Nucleus accumbens (tissue), 56 donors: ENCODE results near the gene LRRC23.

Source experiments
- DNase-seq, 56 donors: peaks; one replicate each; lab custom pipeline; 2025; lab: John Stamatoyannopoulos, UW

LRRC23 gene

DNA sequence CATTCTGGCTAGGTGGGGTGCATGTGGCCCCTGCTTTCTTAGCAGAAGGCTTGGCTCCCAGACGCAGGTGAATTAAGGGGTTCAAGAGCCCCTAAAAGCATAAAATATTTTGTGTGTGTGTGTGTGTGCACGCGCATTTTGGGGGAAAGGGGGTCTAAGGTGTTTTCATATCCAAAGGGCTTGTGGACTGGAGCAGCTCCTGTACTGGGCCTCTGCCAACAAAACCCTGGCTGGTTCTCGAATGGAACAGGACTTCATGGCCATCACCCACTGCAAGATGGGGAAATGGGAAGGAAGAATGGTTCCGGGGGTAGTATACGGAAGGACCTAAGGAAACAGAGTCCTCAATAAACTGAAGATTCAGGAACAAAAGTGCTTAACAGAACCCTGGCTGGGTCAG is 19.2 kb downstream of the LRRC23 start:
- DNase-seq = peak in 1 of 56 donors; percentile 45

DNA sequence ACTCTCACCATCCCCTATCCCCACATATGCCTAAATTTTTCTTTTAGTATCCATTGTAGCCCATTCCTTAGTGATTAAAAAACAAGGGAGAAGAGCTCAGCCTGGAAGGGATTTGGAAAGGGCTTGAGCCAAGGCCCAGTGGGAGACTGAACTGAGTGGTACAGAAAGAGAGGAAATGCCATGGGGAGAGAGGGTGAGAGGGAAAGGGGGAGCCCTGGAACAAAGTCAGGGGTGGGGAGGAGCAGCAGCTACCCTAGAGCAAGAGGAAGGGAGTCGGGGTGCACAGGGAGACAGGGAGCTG is 20.6 kb downstream of the LRRC23 start:
- DNase-seq = peak in 5 of 56 donors; percentile 35 to 56 (median 41)

- DNase-seq = peak in 49 of 56 donors; percentile 25 to 81 (median 54)
Observed at GRCh38 chr12:6925540-6926279, 21.1 kb downstream of the LRRC23 start.

- peak in 54 of 56 donors; percentile 21 to 91 (median 77) for DNase-seq
Observed at GRCh38 chr12:6927379-6928021, 22.9 kb downstream of the LRRC23 start, which contains the start of gene ATN1. TSS of gene ATN1 (plus strand) at chr12:6927959. CDS start at chr12:6934002, 6,043 bp downstream.

GRCh38 chr12:6928022-6928702 is 23.5 kb downstream of the LRRC23 start:
- peak in 12 of 56 donors; percentile 16 to 64 (median 43) for DNase-seq

DNA sequence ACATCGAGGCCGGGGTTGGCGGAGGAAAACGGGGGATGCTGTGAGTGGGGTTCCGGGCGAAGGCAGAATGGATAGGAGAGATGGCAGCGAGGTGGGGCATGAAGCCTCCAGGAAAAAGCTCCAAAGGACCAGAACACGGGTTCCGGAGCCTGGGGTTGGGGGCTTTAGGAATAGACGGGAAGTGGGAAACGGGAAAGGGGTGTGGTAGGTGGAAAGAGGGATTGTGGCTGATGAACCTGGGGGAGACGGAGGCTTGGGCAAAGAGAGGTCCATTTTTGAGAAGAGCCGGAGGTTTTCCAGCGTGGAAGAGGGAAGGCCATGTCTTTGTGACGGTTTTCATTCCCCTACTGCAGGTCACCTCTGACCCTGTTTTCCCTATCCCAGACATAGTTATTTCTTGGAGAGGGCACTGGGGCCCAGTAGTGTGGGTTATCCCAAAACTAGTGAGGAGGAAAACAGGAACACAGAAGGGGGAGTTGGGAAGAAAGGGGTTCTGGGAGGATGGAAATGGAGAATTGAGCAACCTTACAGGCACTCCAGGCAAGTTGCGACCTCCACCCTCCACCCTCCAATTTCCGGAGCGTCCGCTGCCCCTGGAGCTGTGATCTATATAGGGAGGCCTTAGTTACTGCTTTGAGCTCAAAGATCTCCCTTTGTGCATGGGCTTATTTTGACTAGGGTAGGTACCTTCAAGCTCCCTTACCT is 24.2 kb downstream of the LRRC23 start:
- peak in 6 of 56 donors; percentile 20 to 55 (median 42) for DNase-seq

DNA sequence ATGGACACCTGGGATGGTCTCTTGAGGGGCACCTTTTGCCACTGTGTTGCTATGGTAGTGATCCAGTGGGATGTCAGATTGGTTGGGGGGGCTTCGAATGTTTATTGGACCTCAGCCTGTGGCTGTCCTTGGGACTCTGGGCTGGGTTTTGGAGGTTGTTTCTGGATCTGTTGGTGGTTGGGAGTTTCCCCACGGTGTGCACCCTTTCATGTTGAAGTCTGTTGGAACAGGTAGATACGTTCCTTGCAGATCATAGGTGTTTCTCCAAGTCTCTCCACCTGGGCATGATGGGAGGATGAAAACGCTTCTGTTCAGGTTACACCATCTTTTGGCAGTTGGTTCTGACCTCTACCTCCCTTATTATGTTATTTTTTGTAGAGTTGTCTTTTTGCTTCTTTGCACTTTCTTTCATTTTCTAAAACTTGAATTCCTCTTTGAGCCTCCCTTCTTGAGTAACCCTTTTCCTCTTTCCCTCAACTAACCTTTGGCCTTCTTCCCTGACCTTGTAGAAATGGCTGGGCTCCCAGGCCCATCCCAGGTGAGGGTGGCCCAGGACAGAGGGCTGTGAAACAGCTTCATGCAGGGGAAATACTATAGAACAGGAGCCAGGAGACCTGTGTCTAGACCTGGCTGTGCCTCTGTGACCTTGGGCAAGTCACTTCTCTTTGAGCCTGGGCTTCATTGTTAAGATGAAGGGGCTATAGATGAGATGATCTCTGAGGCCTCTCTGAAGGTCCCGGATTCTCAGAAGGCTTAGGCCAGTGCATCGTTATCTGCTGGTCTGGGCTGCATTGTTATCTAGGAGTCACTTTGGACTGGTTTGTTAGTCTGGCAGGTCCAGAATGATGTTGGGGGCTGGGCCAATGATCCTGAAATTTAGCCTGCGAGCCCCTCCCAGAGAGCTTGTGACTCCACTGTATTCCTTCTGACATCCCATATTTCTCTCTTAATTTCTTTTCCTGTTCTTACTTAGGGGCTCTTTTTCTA is 25.1 kb downstream of the LRRC23 start:
- no peak for DNase-seq

DNA sequence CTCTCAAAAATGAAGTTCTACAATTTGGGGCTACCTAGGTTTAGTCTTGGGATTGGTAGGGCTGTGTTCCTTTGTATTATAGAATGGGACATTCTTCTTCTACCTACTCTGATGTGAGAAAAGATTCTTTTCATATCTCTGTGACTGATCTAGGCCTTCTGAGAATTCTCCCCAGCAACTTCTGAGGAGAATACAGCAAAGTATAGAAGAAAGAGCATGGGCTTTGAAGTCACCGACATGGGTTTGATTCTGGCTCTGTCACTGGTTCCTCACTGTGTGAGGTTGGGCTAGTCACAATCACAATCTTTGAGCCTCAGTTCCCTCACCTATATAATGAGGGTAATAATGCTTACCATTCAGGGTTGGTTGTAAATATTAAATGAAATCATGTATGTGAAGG is 28.1 kb downstream of the LRRC23 start:
- no peak for DNase-seq

- no peak for DNase-seq
Observed at GRCh38 chr12:6934110-6934509, 29.5 kb downstream of the LRRC23 start.

DNA sequence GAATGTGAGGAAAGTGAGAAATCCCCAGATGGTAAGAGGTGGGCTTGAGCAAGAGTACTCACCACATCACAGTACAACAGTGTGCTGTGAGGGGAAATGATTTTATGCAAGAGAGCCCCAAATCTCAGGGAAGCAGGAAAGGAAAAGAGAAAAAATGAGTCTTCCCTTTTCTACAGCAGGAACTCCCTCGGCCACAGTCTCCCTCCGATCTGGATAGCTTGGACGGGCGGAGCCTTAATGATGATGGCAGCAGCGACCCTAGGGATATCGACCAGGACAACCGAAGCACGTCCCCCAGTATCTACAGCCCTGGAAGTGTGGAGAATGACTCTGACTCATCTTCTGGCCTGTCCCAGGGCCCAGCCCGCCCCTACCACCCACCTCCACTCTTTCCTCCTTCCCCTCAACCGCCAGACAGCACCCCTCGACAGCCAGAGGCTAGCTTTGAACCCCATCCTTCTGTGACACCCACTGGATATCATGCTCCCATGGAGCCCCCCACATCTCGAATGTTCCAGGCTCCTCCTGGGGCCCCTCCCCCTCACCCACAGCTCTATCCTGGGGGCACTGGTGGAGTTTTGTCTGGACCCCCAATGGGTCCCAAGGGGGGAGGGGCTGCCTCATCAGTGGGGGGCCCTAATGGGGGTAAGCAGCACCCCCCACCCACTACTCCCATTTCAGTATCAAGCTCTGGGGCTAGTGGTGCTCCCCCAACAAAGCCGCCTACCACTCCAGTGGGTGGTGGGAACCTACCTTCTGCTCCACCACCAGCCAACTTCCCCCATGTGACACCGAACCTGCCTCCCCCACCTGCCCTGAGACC is 31.0 kb downstream of the LRRC23 start:
- DNase-seq = no peak

- DNase-seq = no peak
Observed at GRCh38 chr12:6936194-6936635, 31.6 kb downstream of the LRRC23 start.

GRCh38 chr12:6936636-6937480 is 32.2 kb downstream of the LRRC23 start:
- peak in 10 of 56 donors; percentile 20 to 52 (median 46) for DNase-seq

GRCh38 chr12:6937481-6938352 is 33.1 kb downstream of the LRRC23 start:
- DNase-seq = peak; percentile 54 to 96 (median 86)

DNA sequence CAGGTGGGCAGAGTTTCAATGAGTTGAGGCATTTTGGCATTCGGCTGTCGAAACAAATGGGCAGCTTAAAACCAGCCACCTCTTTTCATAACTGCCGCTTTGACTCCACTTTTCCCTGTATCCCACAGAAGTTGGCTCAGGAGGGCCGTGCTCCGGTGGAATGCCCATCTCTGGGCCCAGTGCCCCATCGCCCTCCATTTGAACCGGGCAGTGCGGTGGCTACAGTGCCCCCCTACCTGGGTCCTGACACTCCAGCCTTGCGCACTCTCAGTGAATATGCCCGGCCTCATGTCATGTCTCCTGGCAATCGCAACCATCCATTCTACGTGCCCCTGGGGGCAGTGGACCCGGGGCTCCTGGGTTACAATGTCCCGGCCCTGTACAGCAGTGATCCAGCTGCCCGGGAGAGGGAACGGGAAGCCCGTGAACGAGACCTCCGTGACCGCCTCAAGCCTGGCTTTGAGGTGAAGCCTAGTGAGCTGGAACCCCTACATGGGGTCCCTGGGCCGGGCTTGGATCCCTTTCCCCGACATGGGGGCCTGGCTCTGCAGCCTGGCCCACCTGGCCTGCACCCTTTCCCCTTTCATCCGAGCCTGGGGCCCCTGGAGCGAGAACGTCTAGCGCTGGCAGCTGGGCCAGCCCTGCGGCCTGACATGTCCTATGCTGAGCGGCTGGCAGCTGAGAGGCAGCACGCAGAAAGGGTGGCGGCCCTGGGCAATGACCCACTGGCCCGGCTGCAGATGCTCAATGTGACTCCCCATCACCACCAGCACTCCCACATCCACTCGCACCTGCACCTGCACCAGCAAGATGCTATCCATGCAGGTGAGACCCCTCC is 34.0 kb downstream of the LRRC23 start:
- DNase-seq = peak in 2 of 56 donors; percentile 55 to 66

GRCh38 chr12:6939191-6939540 is 34.5 kb downstream of the LRRC23 start:
- no peak for DNase-seq

GRCh38 chr12:6941267-6941666 is 36.6 kb downstream of the LRRC23 start:
- peak in 1 of 56 donors; percentile 43 for DNase-seq
